NCI-H2081 (cell line): ENCODE results near the gene PIMREG.

Source experiments
- DNase-seq, 2 experiments: peaks; one replicate each; lab custom pipeline; 2025; lab: John Stamatoyannopoulos, UW

The PIMREG gene

GRCh38 chr17:6437956-6438355 is 6.3 kb upstream of the PIMREG start:
- DNase-seq: no peak

GRCh38 chr17:6439951-6440350 is 4.3 kb upstream of the PIMREG start:
- DNase-seq: no peak

- no peak for DNase-seq
Observed at GRCh38 chr17:6442775-6443174, 1.5 kb upstream of the PIMREG start.

GRCh38 chr17:6444571-6445335 is 498 bp downstream of the PIMREG start:
- DNase-seq: no peak

- DNase-seq: no peak
Observed at GRCh38 chr17:6446516-6447100, 2.4 kb downstream of the PIMREG start.

GRCh38 chr17:6448473-6448872 is 4.2 kb downstream of the PIMREG start:
- DNase-seq: no peak

GRCh38 chr17:6449307-6449706 is 5.1 kb downstream of the PIMREG start:
- no peak for DNase-seq

- DNase-seq: peak in 1 of 2 experiments; percentile 2
Observed at GRCh38 chr17:6450926-6451832, 6.9 kb downstream of the PIMREG start.

- no peak for DNase-seq
Observed at GRCh38 chr17:6452471-6453266, 8.4 kb downstream of the PIMREG start.

- DNase-seq: no peak
Observed at GRCh38 chr17:6453279-6454024, 9.2 kb downstream of the PIMREG start.

GRCh38 chr17:6454495-6455320 is 10.5 kb downstream of the PIMREG start:
- DNase-seq: no peak

GRCh38 chr17:6455321-6455705 is 11.1 kb downstream of the PIMREG start:
- DNase-seq: peak in 1 of 2 experiments; percentile 16

GRCh38 chr17:6456321-6456720 is 12.1 kb downstream of the PIMREG start:
- no peak for DNase-seq

GRCh38 chr17:6456914-6457687 is 12.8 kb downstream of the PIMREG start:
- DNase-seq: no peak

- no peak for DNase-seq
Observed at GRCh38 chr17:6457688-6458459, 13.6 kb downstream of the PIMREG start.

- no peak for DNase-seq
Observed at GRCh38 chr17:6458460-6458950, 14.2 kb downstream of the PIMREG start.

GRCh38 chr17:6460531-6461161 is 16.4 kb downstream of the PIMREG start:
- DNase-seq: no peak

- DNase-seq: no peak
Observed at GRCh38 chr17:6461246-6461645, 17.0 kb downstream of the PIMREG start.
